CD4-positive, alpha-beta T cell treated with Interleukin-4 for 1 hour (primary cell): ENCODE measurements around the gene CXCL12.

ENCODE experiments used
- DNase-seq, 2 donors: peaks; one replicate each; pipeline ENCODE4 v3.0.0-alpha.2; 2020 to 2022

The CXCL12 gene

GRCh38 chr10:44330431-44330830 is 54.5 kb downstream of the CXCL12 start:
- DNase-seq: no peak

GRCh38 chr10:44327461-44327860 is 57.4 kb downstream of the CXCL12 start:
- DNase-seq: no peak
